IMR-90 (cell line): Measurements from ENCODE around the gene OR2T6. TPM values are rescaled to one million over a fixed set of nuclear protein-coding genes. Genes with fewer than 3 reads are reported as not detected.
A peak's percentile ranks its signal among the peaks of the same experiment; 100 is the strongest.

Source experiments
- ATAC-seq: fragments of 200-7000 bp; cut with Tn5 transposase; 2 replicates; pipeline ENCODE4 v1.9.1; 2020; ENCODE audit warnings: low read depth, mild to moderate bottlenecking, moderate library complexity
- BruUV-seq: library from RNA; stranded (reverse); fragments of 400-500 nt; replicated peaks from 2 replicates; lab custom pipeline; 2021; lab: Mats Ljungman, UMichigan
- CTCF ChIA-PET: fragments of 300-600 bp; formaldehyde crosslinking; extraction: SDS; loops from one replicate; lab custom pipeline; 2021; ENCODE audit warnings: antibody characterized with exemption; lab: Yijun Ruan, JAX
- POLR2A ChIA-PET: fragments of 300-600 bp; sonication (Branson Sonifier 250); formaldehyde crosslinking; loops from one replicate; lab custom pipeline; 2022; ENCODE audit warnings: antibody characterized with exemption; ENCODE audit not compliant: unreplicated experiment; lab: Charles Lee
- DNase-seq: peaks from one replicate; pipeline ENCODE4 v3.0.0; 2013
- H2AFZ ChIP-seq: replicated peaks from 2 replicates; pipeline ENCODE3; 2013; ENCODE audit warnings: low read length, mild to moderate bottlenecking; ENCODE audit not compliant: poor library complexity
- H2AK5ac ChIP-seq: 2 replicates; pipeline ENCODE4 v1.6.1; 2013; ENCODE audit warnings: low read depth, low read length, inconsistent platforms
- H2AK9ac ChIP-seq: replicated peaks from 2 replicates; pipeline ENCODE3; 2013; ENCODE audit warnings: mild to moderate bottlenecking, low read depth, low read length, moderate library complexity; ENCODE audit not compliant: poor library complexity
- H2BK120ac ChIP-seq: 2 replicates; pipeline ENCODE4 v1.6.1; 2013; ENCODE audit warnings: low read depth, low read length, inconsistent platforms
- H2BK15ac ChIP-seq: 3 replicates; pipeline ENCODE4 v1.6.1; 2013; ENCODE audit warnings: low read depth, low read length, inconsistent platforms
- H2BK20ac ChIP-seq: 2 replicates; pipeline ENCODE4 v1.6.1; 2013; ENCODE audit warnings: low read depth, mild to moderate bottlenecking, inconsistent platforms, low read length, moderate library complexity
- H2BK5ac ChIP-seq: 2 replicates; pipeline ENCODE4 v1.6.1; 2013; ENCODE audit warnings: mild to moderate bottlenecking, low read depth, low read length, inconsistent platforms; ENCODE audit not compliant: poor library complexity, severe bottlenecking
- H3K14ac ChIP-seq: replicated peaks from 2 replicates; pipeline ENCODE4 v1.6.1; 2013; ENCODE audit warnings: low read depth, low read length, inconsistent platforms
- H3K18ac ChIP-seq: 2 replicates; pipeline ENCODE4 v1.6.1; 2013; ENCODE audit warnings: low read depth, low read length, control low read depth
- H3K23ac ChIP-seq: 2 replicates; pipeline ENCODE4 v1.6.1; 2013; ENCODE audit warnings: low read depth, low read length, inconsistent platforms
- H3K27ac ChIP-seq: 2 replicates; pipeline ENCODE4 v1.5.1; 2013; ENCODE audit warnings: mild to moderate bottlenecking, control low read depth, low read length; ENCODE audit not compliant: insufficient read depth
- H3K27me3 ChIP-seq: 2 replicates; pipeline ENCODE4 v1.6.1; 2013; ENCODE audit warnings: low read length; ENCODE audit not compliant: control insufficient read depth, insufficient read depth
- H3K36me3 ChIP-seq: 2 replicates; pipeline ENCODE4 v1.6.1; 2013; ENCODE audit warnings: low read length, mixed read lengths; ENCODE audit not compliant: control insufficient read depth, insufficient read depth
- H3K4ac ChIP-seq: 2 replicates; pipeline ENCODE4 v1.6.1; 2013; ENCODE audit warnings: low read depth, low read length, inconsistent platforms
- H3K4me1 ChIP-seq: 2 replicates; pipeline ENCODE4 v1.6.1; 2013; ENCODE audit warnings: low read length, mixed read lengths; ENCODE audit not compliant: control insufficient read depth, insufficient read depth
- H3K4me2 ChIP-seq: 2 replicates; pipeline ENCODE4 v1.6.1; 2013; ENCODE audit warnings: low read depth, mild to moderate bottlenecking, control low read depth, low read length, moderate library complexity
- H3K4me3 ChIP-seq: 2 replicates; pipeline ENCODE4 v1.5.1; 2013; ENCODE audit warnings: low read depth, mild to moderate bottlenecking, control low read depth, low read length, moderate library complexity; ENCODE audit not compliant: insufficient read depth
- H3K56ac ChIP-seq: 2 replicates; pipeline ENCODE4 v1.6.1; 2013; ENCODE audit warnings: low read length, inconsistent platforms; ENCODE audit not compliant: insufficient read depth; ENCODE audit errors: extremely low read depth
- H3K79me1 ChIP-seq, 2 experiments: 2 replicates each; pipeline ENCODE4 v1.6.1; 2013; ENCODE audit warnings: low read length in 2 of 2, inconsistent platforms in 1 of 2, low read depth in 1 of 2
- H3K9ac ChIP-seq: 2 replicates; pipeline ENCODE4 v1.6.1; 2013; ENCODE audit warnings: low read depth, low read length, control low read depth
- H3K9me1 ChIP-seq: 2 replicates; pipeline ENCODE4 v1.6.1; 2013; ENCODE audit warnings: low read length, inconsistent platforms; ENCODE audit not compliant: insufficient read depth
- H3K9me3 ChIP-seq: 2 replicates; pipeline ENCODE4 v1.6.1; 2013; ENCODE audit warnings: low read length; ENCODE audit not compliant: control insufficient read depth, insufficient read depth
- H4K20me1 ChIP-seq: 2 replicates; pipeline ENCODE4 v1.6.1; 2013; ENCODE audit warnings: low read length, inconsistent platforms; ENCODE audit not compliant: insufficient read depth
- H4K5ac ChIP-seq: 2 replicates; pipeline ENCODE4 v1.6.1; 2013; ENCODE audit warnings: mild to moderate bottlenecking, low read depth, low read length, control low read depth
- H4K8ac ChIP-seq, 2 experiments: 2 replicates each; pipeline ENCODE4 v1.6.1; 2013; ENCODE audit warnings: low read depth in 2 of 2, low read length in 2 of 2, control low read depth in 1 of 2, inconsistent platforms in 1 of 2
- H4K91ac ChIP-seq: 2 replicates; pipeline ENCODE4 v1.6.1; 2013; ENCODE audit warnings: low read depth, low read length, inconsistent platforms; ENCODE audit not compliant: insufficient read depth
- CEBPB ChIP-seq: IDR thresholded peaks from 2 replicates; pipeline ENCODE4 v1.6.1; 2012; ENCODE audit warnings: low read depth, low read length, improper control_type of control experiment
- NFE2L2 ChIP-seq: fragments of 150-350 bp; IDR thresholded peaks from 2 replicates; pipeline ENCODE4 v1.6.1; 2016; ENCODE audit warnings: low read depth, mild to moderate bottlenecking, low read length
- WGBS, 2 experiments: methylation state at CpG; one replicate each; pipeline versions ENCODE4 v1.1.5 to v1.1.7; 2013; ENCODE audit warnings: missing lambda C conversion rate in 2 of 2; ENCODE audit not compliant: insufficient read length in 1 of 2; ENCODE audit errors: extremely low coverage in 2 of 2; 5-methylcytosine and 5-hydroxymethylcytosine counted together
- dilution Hi-C: fragments of 300-500 bp; cut with HindIII; formaldehyde crosslinking; loops from one replicate; pipeline ENCODE4 v1.14.3; 2018; ENCODE audit warnings: low sequenced_read_pairs; ENCODE audit not compliant: unreplicated experiment
- in situ Hi-C: fragments of 300-500 bp; cut with MboI; formaldehyde crosslinking; loops from 3 replicates; pipeline ENCODE4 v1.14.3; 2019; ENCODE audit warnings: low sequenced_read_pairs, inconsistent platforms, mixed read lengths
- intact Hi-C: fragments of 100-400 bp; cut with micrococcal nuclease; formaldehyde crosslinking; loops from 2 replicates; pipeline ENCODE4 v1.10.0; 2022
- polyA plus RNA-seq, 3 experiments: library from polyadenylated mRNA; depleted of rRNA; stranded (reverse); fragments of >200 nt; gene quantifications; 2 replicates each; pipeline ENCODE4 v1.2.3, GENCODE V29; 2012; ENCODE audit warnings: low replicate concordance in 1 of 3
- total RNA-seq: library from RNA; depleted of rRNA; stranded (reverse); fragments of >200 nt; gene quantifications from 2 replicates; pipeline ENCODE4 v1.2.3, GENCODE V29; 2012

OR2T6 gene
- total and polyA plus RNA-seq, 2 of the 4 experiments (the other 2 are of a cell fraction): not detected

DNA sequence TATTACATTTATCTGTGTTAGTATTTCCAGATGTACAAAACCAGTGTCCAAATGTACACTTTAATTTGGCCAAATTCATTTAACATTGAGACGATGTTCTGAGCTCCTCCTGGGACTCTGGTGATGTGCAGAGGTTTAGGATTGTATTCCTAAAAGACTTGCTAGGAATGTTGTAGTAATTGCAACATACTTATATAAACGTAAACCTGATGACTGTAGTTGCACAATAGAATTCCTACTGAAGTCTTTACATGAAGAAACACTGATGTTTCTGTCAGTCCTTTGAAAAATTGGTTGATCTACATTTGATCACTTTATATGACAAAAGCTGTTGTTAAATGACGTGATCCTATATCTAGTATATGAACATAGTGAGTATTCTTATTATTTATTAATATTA, 32.1 kb upstream of the OR2T6 start:
- H2AK5ac ChIP-seq: no peak overlapping the region
- no peak overlapping the region for H3K4me2 ChIP-seq
- no peak overlapping the region for H2AFZ ChIP-seq
- no peaks in the 10 kb centered on the region for H3K36me3 ChIP-seq
- H3K9me1 ChIP-seq: no peaks in the 10 kb centered on the region
- no peak overlapping the region for H3K18ac ChIP-seq
- no CpG with 5 or more reads among the region's 3 CpGs for WGBS, 2 experiments
- BruUV-seq: no TSS peak
- no peak overlapping the region for H3K23ac ChIP-seq
- no peaks in the 10 kb centered on the region; the same call in none of the 2 replicates for H3K9me3 ChIP-seq
- DNase-seq: no peak
- ChIA-PET POLR2A (no interaction called here), CTCF (no interaction called here)
- H3K4me3 ChIP-seq: no peak overlapping the region
- no peak overlapping the region for H2AK9ac ChIP-seq
- no peak overlapping the region for H3K27ac ChIP-seq
- dilution Hi-C loops: no loop called here
- no peak overlapping the region for H3K9ac ChIP-seq
- H4K20me1 ChIP-seq: no peaks in the 10 kb centered on the region
- no peak overlapping the region for H4K8ac ChIP-seq
- no peak overlapping the region for H3K56ac ChIP-seq
- H3K4me1 ChIP-seq: no peaks in the 10 kb centered on the region
- intact Hi-C loops: no loop called here
- no peak overlapping the region for H2BK15ac ChIP-seq
- H3K79me1 ChIP-seq: no peaks in the 10 kb centered on the region
- no peak for ATAC-seq
- TF ChIP-seq NFE2L2: no peak
- TF ChIP-seq CEBPB: peak; percentile 25; the same call in 1 of the 2 replicates
- H3K27me3 ChIP-seq: no peaks in the 10 kb centered on the region
- in situ Hi-C loops: no loop called here
- H2BK5ac ChIP-seq: no peak overlapping the region
- H4K91ac ChIP-seq: no peak overlapping the region
- H2BK120ac ChIP-seq: no peak overlapping the region
- no peak overlapping the region for H2BK20ac ChIP-seq
- no peak overlapping the region for H3K14ac ChIP-seq
- H4K5ac ChIP-seq: no peak overlapping the region
- no peak overlapping the region for H3K4ac ChIP-seq
